ENCODE measurements around the gene OOSP3. TPM values are rescaled to one million over a fixed set of nuclear protein-coding genes. Genes with fewer than 3 reads are reported as not detected.

OOSP3 gene
- polyA plus RNA-seq, 1 donor (not counting 4 experiments of a cell fraction or from before 2014, with no cell fraction given): 0.14 TPM

DNA sequence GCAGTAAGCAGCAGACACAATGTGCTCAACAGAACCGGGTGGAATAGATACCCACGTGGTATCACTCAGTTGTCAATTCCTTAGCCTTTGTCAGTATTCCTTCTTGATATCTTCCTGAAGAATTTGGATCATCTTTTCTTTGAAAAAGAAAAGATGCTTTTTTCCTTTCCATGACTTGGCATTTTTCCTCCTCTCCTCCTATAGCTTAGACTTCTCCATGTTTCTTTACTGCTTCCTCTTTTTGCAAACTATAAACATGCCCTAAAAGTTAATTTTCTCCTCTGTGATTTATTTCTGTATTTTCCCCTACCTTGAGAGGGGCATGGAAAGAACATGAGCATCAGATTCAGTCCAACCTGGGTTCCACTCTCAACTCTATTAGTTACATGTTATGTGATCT lies 45.0 kb upstream of the OOSP3 start:
- Histone ChIP-seq H3K9me1 (ENCODE audit: control insufficient read depth, extremely low read depth, insufficient read depth, low read length) (no peaks in the 10 kb centered on the region), H3K9me3 (ENCODE audit: control insufficient read depth, low read depth, low read length) (no peaks in the 10 kb centered on the region), H4K20me1 (ENCODE audit: control insufficient read depth, extremely low read depth, insufficient read depth, low read length) (no peaks in the 10 kb centered on the region), H3K4me1 (ENCODE audit: control insufficient read depth, extremely low read depth, insufficient read depth, low read length) (no peaks in the 10 kb centered on the region), H3K9ac (ENCODE audit: control insufficient read depth, extremely low read depth, insufficient read depth, low read length) (no peak overlapping the region), H3K27ac (ENCODE audit: control insufficient read depth, insufficient read depth, low read length) (no peak overlapping the region), H3K36me3 (ENCODE audit: control insufficient read depth in 2 of 2, extremely low read depth in 1 of 2, insufficient read depth in 2 of 2, low read length in 2 of 2) (no peaks in the 10 kb centered on the region), H3K79me2 (ENCODE audit: control insufficient read depth, insufficient read depth, low read length) (no peaks in the 10 kb centered on the region), H3K4me3 (ENCODE audit: control insufficient read depth in 2 of 3, extremely low read depth in 1 of 3, insufficient read depth in 2 of 3, low read depth in 1 of 3, low read length in 3 of 3) (no peak overlapping the region), H2AFZ (ENCODE audit: control insufficient read depth, low read length) (no peak overlapping the region), H3K4me2 (ENCODE audit: control insufficient read depth, extremely low read depth, insufficient read depth, low read depth, low read length) (no peak overlapping the region), H3K27me3 (ENCODE audit: control insufficient read depth, extremely low read depth, insufficient read depth, low read length) (no peaks in the 10 kb centered on the region)
- TF ChIP-seq, protein P1, sequence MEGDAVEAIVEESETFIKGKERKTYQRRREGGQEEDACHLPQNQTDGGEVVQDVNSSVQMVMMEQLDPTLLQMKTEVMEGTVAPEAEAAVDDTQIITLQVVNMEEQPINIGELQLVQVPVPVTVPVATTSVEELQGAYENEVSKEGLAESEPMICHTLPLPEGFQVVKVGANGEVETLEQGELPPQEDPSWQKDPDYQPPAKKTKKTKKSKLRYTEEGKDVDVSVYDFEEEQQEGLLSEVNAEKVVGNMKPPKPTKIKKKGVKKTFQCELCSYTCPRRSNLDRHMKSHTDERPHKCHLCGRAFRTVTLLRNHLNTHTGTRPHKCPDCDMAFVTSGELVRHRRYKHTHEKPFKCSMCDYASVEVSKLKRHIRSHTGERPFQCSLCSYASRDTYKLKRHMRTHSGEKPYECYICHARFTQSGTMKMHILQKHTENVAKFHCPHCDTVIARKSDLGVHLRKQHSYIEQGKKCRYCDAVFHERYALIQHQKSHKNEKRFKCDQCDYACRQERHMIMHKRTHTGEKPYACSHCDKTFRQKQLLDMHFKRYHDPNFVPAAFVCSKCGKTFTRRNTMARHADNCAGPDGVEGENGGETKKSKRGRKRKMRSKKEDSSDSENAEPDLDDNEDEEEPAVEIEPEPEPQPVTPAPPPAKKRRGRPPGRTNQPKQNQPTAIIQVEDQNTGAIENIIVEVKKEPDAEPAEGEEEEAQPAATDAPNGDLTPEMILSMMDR (optimal IDR thresholded peaks at IDR 0.05 in 1 of 3, IDR thresholded peaks at IDR 0.05 in 1 of 3, conservative IDR thresholded peaks at IDR 0.05 in 1 of 3; ENCODE audit: extremely low read depth in 1 of 3, insufficient read depth in 2 of 3, low read length in 3 of 3): no peak
- TF ChIP-seq EZH2 (IDR thresholded peaks at IDR 0.05; ENCODE audit: low read length): no peak
- DNase-seq (ENCODE audit: low read depth, low spot score) (no peak), FAIRE-seq (no peak)
- dilution Hi-C loops (cut with MboI; ENCODE audit: extremely low pct_ligation_motif_present, low sequenced_read_pairs): no loop called here

DNA sequence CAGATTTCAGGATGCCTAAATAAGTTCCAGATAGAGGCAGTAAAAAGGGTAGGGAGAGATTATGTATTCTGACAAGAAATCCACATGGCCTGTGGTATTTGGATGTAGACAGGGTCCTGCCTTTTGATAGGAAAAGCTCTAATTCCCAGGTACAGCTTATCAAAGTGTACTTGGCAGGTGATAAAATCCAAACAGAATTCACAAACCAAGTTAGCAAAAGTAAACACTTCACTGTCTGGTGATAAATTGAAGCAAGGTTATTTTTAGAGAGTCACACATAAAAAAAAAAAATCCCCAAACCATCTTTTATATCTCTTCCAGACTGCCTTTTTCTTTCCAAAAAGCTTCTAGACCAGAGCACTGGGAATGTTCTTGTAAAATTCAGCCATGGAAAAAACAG lies 39.0 kb upstream of the OOSP3 start:
- H3K4me3 ChIP-seq (ENCODE audit: control insufficient read depth in 2 of 3, extremely low read depth in 1 of 3, insufficient read depth in 2 of 3, low read depth in 1 of 3, low read length in 3 of 3): no peak overlapping the region
- no peaks in the 10 kb centered on the region for H3K4me1 ChIP-seq (ENCODE audit: control insufficient read depth, extremely low read depth, insufficient read depth, low read length)
- no peaks in the 10 kb centered on the region for H3K36me3 ChIP-seq (ENCODE audit: control insufficient read depth in 2 of 2, extremely low read depth in 1 of 2, insufficient read depth in 2 of 2, low read length in 2 of 2)
- H3K27ac ChIP-seq (ENCODE audit: control insufficient read depth, insufficient read depth, low read length): no peak overlapping the region
- no peak for FAIRE-seq
- H3K9ac ChIP-seq (ENCODE audit: control insufficient read depth, extremely low read depth, insufficient read depth, low read length): no peak overlapping the region
- H3K27me3 ChIP-seq (ENCODE audit: control insufficient read depth, extremely low read depth, insufficient read depth, low read length): no peaks in the 10 kb centered on the region
- dilution Hi-C loops (cut with MboI; ENCODE audit: extremely low pct_ligation_motif_present, low sequenced_read_pairs): no loop called here
- no peaks in the 10 kb centered on the region for H4K20me1 ChIP-seq (ENCODE audit: control insufficient read depth, extremely low read depth, insufficient read depth, low read length)
- H3K9me1 ChIP-seq (ENCODE audit: control insufficient read depth, extremely low read depth, insufficient read depth, low read length): no peaks in the 10 kb centered on the region
- no peak overlapping the region for H2AFZ ChIP-seq (ENCODE audit: control insufficient read depth, low read length)
- H3K79me2 ChIP-seq (ENCODE audit: control insufficient read depth, insufficient read depth, low read length): no peaks in the 10 kb centered on the region
- TF ChIP-seq, protein P1 (optimal IDR thresholded peaks at IDR 0.05 in 1 of 3, IDR thresholded peaks at IDR 0.05 in 1 of 3, conservative IDR thresholded peaks at IDR 0.05 in 1 of 3; ENCODE audit: extremely low read depth in 1 of 3, insufficient read depth in 2 of 3, low read length in 3 of 3): no peak
- no peak for TF ChIP-seq EZH2 (IDR thresholded peaks at IDR 0.05; ENCODE audit: low read length)
- H3K9me3 ChIP-seq (ENCODE audit: control insufficient read depth, low read depth, low read length): no peaks in the 10 kb centered on the region
- DNase-seq (ENCODE audit: low read depth, low spot score): no peak
- no peak overlapping the region for H3K4me2 ChIP-seq (ENCODE audit: control insufficient read depth, extremely low read depth, insufficient read depth, low read depth, low read length)
